AG20443 (cell line): ENCODE data around the gene RABIF.

ENCODE experiments used
- DNase-seq: peaks from one replicate; pipeline ENCODE4 v3.0.0; 2012; ENCODE audit warnings: low spot score, mixed read lengths

RABIF gene

GRCh38 chr1:202873026-202873425 lies 15.9 kb downstream of the RABIF start:
- DNase-seq = no peak

GRCh38 chr1:202871367-202871766 lies 17.6 kb downstream of the RABIF start:
- no peak for DNase-seq

GRCh38 chr1:202862679-202863560 lies 26.0 kb downstream of the RABIF start:
- no peak for DNase-seq

GRCh38 chr1:202861420-202862132 lies 27.4 kb downstream of the RABIF start:
- peak; percentile 97 for DNase-seq

GRCh38 chr1:202860744-202861419 lies 28.1 kb downstream of the RABIF start:
- peak; percentile 59 for DNase-seq

GRCh38 chr1:202858789-202859414 lies 30.0 kb downstream of the RABIF start:
- DNase-seq = no peak

GRCh38 chr1:202858331-202858730 lies 30.6 kb downstream of the RABIF start:
- DNase-seq = peak; percentile 71

GRCh38 chr1:202857136-202857610 lies 31.8 kb downstream of the RABIF start:
- no peak for DNase-seq

GRCh38 chr1:202856014-202856413 lies 32.9 kb downstream of the RABIF start:
- no peak for DNase-seq

- DNase-seq = no peak
These were observed 34.2 kb downstream of the RABIF start for GRCh38 chr1:202854787-202855186.

- DNase-seq = peak; percentile 50
These were observed 36.6 kb downstream of the RABIF start for GRCh38 chr1:202852163-202852904.

- DNase-seq = no peak
These were observed 38.2 kb downstream of the RABIF start for GRCh38 chr1:202850593-202851362.

GRCh38 chr1:202848191-202848542 lies 40.8 kb downstream of the RABIF start:
- DNase-seq = no peak

- peak; percentile 37 for DNase-seq
These were observed 44.0 kb downstream of the RABIF start for GRCh38 chr1:202844935-202845334.

- no peak for DNase-seq
These were observed 44.7 kb downstream of the RABIF start for GRCh38 chr1:202844259-202844658.

GRCh38 chr1:202843081-202843480 lies 45.9 kb downstream of the RABIF start:
- no peak for DNase-seq

- no peak for DNase-seq
These were observed 51.1 kb downstream of the RABIF start for GRCh38 chr1:202837746-202838262.

GRCh38 chr1:202836623-202837403 lies 52.1 kb downstream of the RABIF start:
- DNase-seq = no peak

- no peak for DNase-seq
These were observed 53.3 kb downstream of the RABIF start for GRCh38 chr1:202835548-202836072.
